Measurements from ENCODE around the gene CEP72.

Gene CEP72

GRCh38 chr5:639253-639530, 27.1 kb downstream of the CEP72 start:
- H3K4me2 ChIP-seq (ENCODE audit: insufficient read depth, low read length): no peak overlapping the region
- H3K9ac ChIP-seq (ENCODE audit: low read depth, low read length): no peak overlapping the region
- H3K4me1 ChIP-seq (ENCODE audit: insufficient read depth, low read length): no peaks in the 10 kb centered on the region
- no peaks in the 10 kb centered on the region for H3K27me3 ChIP-seq (ENCODE audit: insufficient read depth, low read length, poor library complexity)
- DNase-seq: no peak
- no peak for ATAC-seq (ENCODE audit: insufficient read depth, low read depth)
- no peak overlapping the region for H2AFZ ChIP-seq (ENCODE audit: low read depth, low read length)
- H4K20me1 ChIP-seq (ENCODE audit: insufficient read depth, low read length): peaks cover 33% of the 10 kb centered on the region
- no peak overlapping the region for H3K4me3 ChIP-seq (ENCODE audit: low read depth in 1 of 2, low read length in 2 of 2)
- H3K27ac ChIP-seq (ENCODE audit: low read length): no peak overlapping the region
- no peaks in the 10 kb centered on the region for H3K79me2 ChIP-seq (ENCODE audit: insufficient read depth, low read length)
- H3K9me3 ChIP-seq (ENCODE audit: insufficient read depth, low read length, severe bottlenecking): no peaks in the 10 kb centered on the region
- TF ChIP-seq, protein P1, sequence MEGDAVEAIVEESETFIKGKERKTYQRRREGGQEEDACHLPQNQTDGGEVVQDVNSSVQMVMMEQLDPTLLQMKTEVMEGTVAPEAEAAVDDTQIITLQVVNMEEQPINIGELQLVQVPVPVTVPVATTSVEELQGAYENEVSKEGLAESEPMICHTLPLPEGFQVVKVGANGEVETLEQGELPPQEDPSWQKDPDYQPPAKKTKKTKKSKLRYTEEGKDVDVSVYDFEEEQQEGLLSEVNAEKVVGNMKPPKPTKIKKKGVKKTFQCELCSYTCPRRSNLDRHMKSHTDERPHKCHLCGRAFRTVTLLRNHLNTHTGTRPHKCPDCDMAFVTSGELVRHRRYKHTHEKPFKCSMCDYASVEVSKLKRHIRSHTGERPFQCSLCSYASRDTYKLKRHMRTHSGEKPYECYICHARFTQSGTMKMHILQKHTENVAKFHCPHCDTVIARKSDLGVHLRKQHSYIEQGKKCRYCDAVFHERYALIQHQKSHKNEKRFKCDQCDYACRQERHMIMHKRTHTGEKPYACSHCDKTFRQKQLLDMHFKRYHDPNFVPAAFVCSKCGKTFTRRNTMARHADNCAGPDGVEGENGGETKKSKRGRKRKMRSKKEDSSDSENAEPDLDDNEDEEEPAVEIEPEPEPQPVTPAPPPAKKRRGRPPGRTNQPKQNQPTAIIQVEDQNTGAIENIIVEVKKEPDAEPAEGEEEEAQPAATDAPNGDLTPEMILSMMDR (IDR thresholded peaks at IDR 0.05; ENCODE audit: borderline replicate concordance, extremely low read depth, low read length, poor library complexity, severe bottlenecking): no peak
- TF ChIP-seq EZH2 (IDR thresholded peaks at IDR 0.05; ENCODE audit: borderline replicate concordance, low read depth, low read length, severe bottlenecking): no peak
- H3K36me3 ChIP-seq (ENCODE audit: insufficient read depth, low read length): peaks cover 95% of the 10 kb centered on the region

DNA sequence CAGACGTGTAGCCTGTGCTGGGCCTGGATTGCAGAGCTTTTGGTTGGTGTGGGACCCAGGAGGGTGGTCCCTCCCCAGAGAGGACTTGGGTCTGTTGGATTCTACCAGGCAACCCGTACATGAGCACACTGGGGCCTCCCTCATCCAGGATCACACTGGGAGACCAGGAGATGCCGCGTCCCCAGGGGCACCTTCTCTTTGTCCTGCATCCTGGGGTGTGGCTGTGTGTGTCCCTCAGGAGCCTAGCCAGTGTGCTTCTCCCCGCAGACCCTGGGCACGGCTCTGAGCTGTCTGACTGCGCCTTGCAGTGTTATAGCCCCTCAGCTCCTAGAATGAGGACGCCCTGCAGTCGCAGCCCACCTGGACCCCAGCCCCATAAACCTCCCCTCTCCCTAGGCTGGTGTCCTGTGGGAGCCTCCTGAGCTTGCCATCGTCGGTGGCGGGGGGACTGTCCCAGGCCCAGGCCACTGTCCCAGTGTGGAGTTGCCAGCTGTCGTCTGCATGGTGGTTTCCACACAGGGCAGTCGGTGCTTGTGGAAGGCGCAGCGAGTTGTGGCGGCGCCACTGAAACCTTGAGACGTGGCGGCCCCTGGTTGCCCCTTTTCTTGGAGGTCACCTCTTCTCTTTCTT, 27.6 kb downstream of the CEP72 start:
- Histone ChIP-seq H4K20me1 (ENCODE audit: insufficient read depth, low read length) (peaks cover 28% of the 10 kb centered on the region), H3K9ac (ENCODE audit: low read depth, low read length) (no peak overlapping the region), H3K79me2 (ENCODE audit: insufficient read depth, low read length) (no peaks in the 10 kb centered on the region), H3K9me3 (ENCODE audit: insufficient read depth, low read length, severe bottlenecking) (no peaks in the 10 kb centered on the region), H3K4me2 (ENCODE audit: insufficient read depth, low read length) (no peak overlapping the region), H2AFZ (ENCODE audit: low read depth, low read length) (no peak overlapping the region), H3K27ac (ENCODE audit: low read length) (no peak overlapping the region), H3K4me3 (ENCODE audit: low read depth in 1 of 2, low read length in 2 of 2) (no peak overlapping the region), H3K36me3 (ENCODE audit: insufficient read depth, low read length) (peaks cover 95% of the 10 kb centered on the region), H3K27me3 (ENCODE audit: insufficient read depth, low read length, poor library complexity) (no peaks in the 10 kb centered on the region), H3K4me1 (ENCODE audit: insufficient read depth, low read length) (no peaks in the 10 kb centered on the region)
- no peak for ATAC-seq (ENCODE audit: insufficient read depth, low read depth)
- TF ChIP-seq, protein P1 (IDR thresholded peaks at IDR 0.05; ENCODE audit: borderline replicate concordance, extremely low read depth, low read length, poor library complexity, severe bottlenecking): no peak
- TF ChIP-seq EZH2 (IDR thresholded peaks at IDR 0.05; ENCODE audit: borderline replicate concordance, low read depth, low read length, severe bottlenecking): no peak
- no peak for DNase-seq

DNA sequence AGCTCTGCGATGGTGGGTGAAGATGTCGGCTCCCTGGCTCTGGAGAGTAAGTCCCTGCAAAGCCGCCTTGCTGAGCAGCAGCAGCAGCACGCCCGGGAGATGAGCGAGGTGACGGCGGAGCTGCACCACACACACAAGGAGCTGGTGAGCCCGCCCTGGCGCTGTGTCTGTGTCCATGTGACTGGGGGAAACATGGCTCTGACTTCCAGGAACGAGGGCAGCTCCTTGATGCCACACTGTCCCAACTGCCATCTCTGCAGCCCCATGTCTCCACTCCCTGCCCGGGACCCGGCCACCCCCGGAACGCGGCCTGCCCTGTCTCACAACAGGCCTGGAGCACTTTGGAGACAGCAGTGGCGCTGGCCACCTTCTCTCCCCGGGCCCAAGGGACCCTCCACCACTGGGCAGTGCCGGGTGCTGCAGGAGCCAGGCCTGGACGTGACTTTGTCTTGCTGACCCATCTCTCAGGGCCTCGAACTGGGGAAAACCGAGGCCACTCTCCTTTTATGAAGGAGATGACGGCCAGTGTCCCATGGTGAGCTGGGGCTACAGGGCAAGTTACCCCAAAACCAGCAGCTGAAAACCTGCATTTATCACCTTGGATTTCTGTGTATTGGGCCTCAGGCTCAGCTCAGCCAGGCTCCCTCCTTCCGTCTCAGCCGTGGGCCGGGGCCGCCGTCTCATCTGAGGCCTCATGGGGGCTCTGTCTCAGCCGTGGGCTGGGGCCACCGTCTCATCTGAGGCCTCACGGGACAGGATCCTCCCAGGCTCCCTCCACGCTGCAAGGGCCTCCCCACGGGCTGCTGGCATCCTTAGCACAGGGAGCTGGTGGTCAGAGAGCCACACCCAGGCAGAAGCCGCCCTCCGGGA, 28.6 kb downstream of the CEP72 start:
- Histone ChIP-seq H4K20me1 (ENCODE audit: insufficient read depth, low read length) (peaks cover 26% of the 10 kb centered on the region), H3K4me1 (ENCODE audit: insufficient read depth, low read length) (no peaks in the 10 kb centered on the region), H3K27me3 (ENCODE audit: insufficient read depth, low read length, poor library complexity) (no peaks in the 10 kb centered on the region), H3K4me3 (ENCODE audit: low read depth in 1 of 2, low read length in 2 of 2) (no peak overlapping the region), H3K36me3 (ENCODE audit: insufficient read depth, low read length) (peaks cover 94% of the 10 kb centered on the region), H3K9ac (ENCODE audit: low read depth, low read length) (no peak overlapping the region), H3K4me2 (ENCODE audit: insufficient read depth, low read length) (no peak overlapping the region), H3K9me3 (ENCODE audit: insufficient read depth, low read length, severe bottlenecking) (no peaks in the 10 kb centered on the region), H2AFZ (ENCODE audit: low read depth, low read length) (no peak overlapping the region), H3K27ac (ENCODE audit: low read length) (no peak overlapping the region), H3K79me2 (ENCODE audit: insufficient read depth, low read length) (no peaks in the 10 kb centered on the region)
- ATAC-seq (ENCODE audit: insufficient read depth, low read depth): no peak
- no peak for DNase-seq
- TF ChIP-seq, protein P1 (IDR thresholded peaks at IDR 0.05; ENCODE audit: borderline replicate concordance, extremely low read depth, low read length, poor library complexity, severe bottlenecking): no peak
- no peak for TF ChIP-seq EZH2 (IDR thresholded peaks at IDR 0.05; ENCODE audit: borderline replicate concordance, low read depth, low read length, severe bottlenecking)
